Smooth muscle cell of the brain vasculature (primary cell): ENCODE measurements around the gene FAM9B.

Source experiments
- DNase-seq: peaks from one replicate; pipeline ENCODE4 v3.0.0-alpha.2; 2012; ENCODE audit warnings: low read depth, low spot score

The FAM9B gene

GRCh38 chrX:8980756-8981155 lies 53.2 kb downstream of the FAM9B start:
- no peak for DNase-seq
